HepG2 (cell line): ENCODE measurements around the gene COL5A1.

Source experiments
- BCL6 ChIP-seq: IDR thresholded peaks from 2 replicates; pipeline ENCODE4 v1.6.1; 2016; ENCODE audit warnings: missing genetic modification reagents, missing compliant biosample characterization
- CENPBD1 ChIP-seq: sonication (generic); formaldehyde crosslinking; IDR thresholded peaks from 2 replicates; pipeline ENCODE4 v1.8.0; 2022; ENCODE audit warnings: missing genetic modification reagents, low read depth, mild to moderate bottlenecking, borderline replicate concordance
- MAFF ChIP-seq: IDR thresholded peaks from 2 replicates; pipeline ENCODE4 v1.6.1; 2011; ENCODE audit warnings: low read depth, low read length, improper control_type of control experiment
- SETDB1 ChIP-seq: sonication (generic); formaldehyde crosslinking; IDR thresholded peaks from 2 replicates; pipeline ENCODE4 v1.5.1; 2020; ENCODE audit warnings: missing genetic modification reagents, mild to moderate bottlenecking, borderline replicate concordance
- SP1 ChIP-seq, 2 experiments: fragments of 450-650 bp in 1 of 2; sonication (generic) in 1 of 2; formaldehyde crosslinking in 1 of 2; IDR thresholded peaks; 2 replicates each; pipeline versions ENCODE4 v1.4.0 to v1.6.1; 2016 to 2020; ENCODE audit warnings: missing genetic modification reagents in 1 of 2
- SRSF9 ChIP-seq: fragments of 200-400 bp; formaldehyde crosslinking; IDR thresholded peaks from 2 replicates; pipeline ENCODE4 v1.6.1; 2018; ENCODE audit warnings: borderline replicate concordance, mild to moderate bottlenecking, low read depth, low read length; ENCODE audit not compliant: insufficient read depth, poor library complexity, severe bottlenecking
- ZBTB40 ChIP-seq, 2 experiments: fragments of 450-650 bp in 1 of 2; sonication (generic) in 1 of 2; formaldehyde crosslinking in 1 of 2; IDR thresholded peaks; 2 replicates each; pipeline versions ENCODE4 v1.6.1 to v1.8.0; 2016 to 2022; ENCODE audit warnings: antibody characterized with exemption in 1 of 2, mild to moderate bottlenecking in 1 of 2, missing genetic modification reagents in 1 of 2
- ZNF274 ChIP-seq: sonication (generic); formaldehyde crosslinking; IDR thresholded peaks from 2 replicates; pipeline ENCODE4 v1.5.1; 2020; ENCODE audit warnings: mild to moderate bottlenecking, missing genetic modification reagents
- TF ChIP-seq, protein P1 (sequence below): IDR thresholded peaks from 2 replicates; pipeline ENCODE4 v1.6.1; 2016; ENCODE audit warnings: low read depth, missing genetic modification reagents, missing compliant biosample characterization
- TF ChIP-seq, protein P2 (sequence below): IDR thresholded peaks from 2 replicates; pipeline ENCODE4 v1.6.1; 2016; ENCODE audit warnings: missing compliant biosample characterization, missing genetic modification reagents, borderline replicate concordance
- TF ChIP-seq, protein P3 (sequence below): sonication (generic); formaldehyde crosslinking; IDR thresholded peaks from 2 replicates; pipeline ENCODE4 v1.4.0; 2020; ENCODE audit warnings: mild to moderate bottlenecking, missing genetic modification reagents
- TF ChIP-seq, protein P4 (sequence below): IDR thresholded peaks from 2 replicates; pipeline ENCODE4 v1.6.1; 2012; ENCODE audit warnings: inconsistent platforms

- TF ChIP-seq SP1 (IDR thresholded peaks at IDR 0.05) (no peak), SP1 (CRISPR knock-in tag; IDR thresholded peaks at IDR 0.05) (no peak), ZNF274 (no peak), SETDB1 (CRISPR knock-in tag) (no peak), CENPBD1 (CRISPR knock-in tag) (no peak), BCL6 (no peak), SRSF9 (no peak), MAFF (no peak), ZBTB40 (IDR thresholded peaks at IDR 0.05) (no peak), ZBTB40 (CRISPR knock-in tag; IDR thresholded peaks at IDR 0.05) (no peak)
- TF ChIP-seq, protein P1, sequence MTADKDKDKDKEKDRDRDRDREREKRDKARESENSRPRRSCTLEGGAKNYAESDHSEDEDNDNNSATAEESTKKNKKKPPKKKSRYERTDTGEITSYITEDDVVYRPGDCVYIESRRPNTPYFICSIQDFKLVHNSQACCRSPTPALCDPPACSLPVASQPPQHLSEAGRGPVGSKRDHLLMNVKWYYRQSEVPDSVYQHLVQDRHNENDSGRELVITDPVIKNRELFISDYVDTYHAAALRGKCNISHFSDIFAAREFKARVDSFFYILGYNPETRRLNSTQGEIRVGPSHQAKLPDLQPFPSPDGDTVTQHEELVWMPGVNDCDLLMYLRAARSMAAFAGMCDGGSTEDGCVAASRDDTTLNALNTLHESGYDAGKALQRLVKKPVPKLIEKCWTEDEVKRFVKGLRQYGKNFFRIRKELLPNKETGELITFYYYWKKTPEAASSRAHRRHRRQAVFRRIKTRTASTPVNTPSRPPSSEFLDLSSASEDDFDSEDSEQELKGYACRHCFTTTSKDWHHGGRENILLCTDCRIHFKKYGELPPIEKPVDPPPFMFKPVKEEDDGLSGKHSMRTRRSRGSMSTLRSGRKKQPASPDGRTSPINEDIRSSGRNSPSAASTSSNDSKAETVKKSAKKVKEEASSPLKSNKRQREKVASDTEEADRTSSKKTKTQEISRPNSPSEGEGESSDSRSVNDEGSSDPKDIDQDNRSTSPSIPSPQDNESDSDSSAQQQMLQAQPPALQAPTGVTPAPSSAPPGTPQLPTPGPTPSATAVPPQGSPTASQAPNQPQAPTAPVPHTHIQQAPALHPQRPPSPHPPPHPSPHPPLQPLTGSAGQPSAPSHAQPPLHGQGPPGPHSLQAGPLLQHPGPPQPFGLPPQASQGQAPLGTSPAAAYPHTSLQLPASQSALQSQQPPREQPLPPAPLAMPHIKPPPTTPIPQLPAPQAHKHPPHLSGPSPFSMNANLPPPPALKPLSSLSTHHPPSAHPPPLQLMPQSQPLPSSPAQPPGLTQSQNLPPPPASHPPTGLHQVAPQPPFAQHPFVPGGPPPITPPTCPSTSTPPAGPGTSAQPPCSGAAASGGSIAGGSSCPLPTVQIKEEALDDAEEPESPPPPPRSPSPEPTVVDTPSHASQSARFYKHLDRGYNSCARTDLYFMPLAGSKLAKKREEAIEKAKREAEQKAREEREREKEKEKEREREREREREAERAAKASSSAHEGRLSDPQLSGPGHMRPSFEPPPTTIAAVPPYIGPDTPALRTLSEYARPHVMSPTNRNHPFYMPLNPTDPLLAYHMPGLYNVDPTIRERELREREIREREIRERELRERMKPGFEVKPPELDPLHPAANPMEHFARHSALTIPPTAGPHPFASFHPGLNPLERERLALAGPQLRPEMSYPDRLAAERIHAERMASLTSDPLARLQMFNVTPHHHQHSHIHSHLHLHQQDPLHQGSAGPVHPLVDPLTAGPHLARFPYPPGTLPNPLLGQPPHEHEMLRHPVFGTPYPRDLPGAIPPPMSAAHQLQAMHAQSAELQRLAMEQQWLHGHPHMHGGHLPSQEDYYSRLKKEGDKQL (CRISPR knock-in tag), result no peak
- TF ChIP-seq, protein P2, sequence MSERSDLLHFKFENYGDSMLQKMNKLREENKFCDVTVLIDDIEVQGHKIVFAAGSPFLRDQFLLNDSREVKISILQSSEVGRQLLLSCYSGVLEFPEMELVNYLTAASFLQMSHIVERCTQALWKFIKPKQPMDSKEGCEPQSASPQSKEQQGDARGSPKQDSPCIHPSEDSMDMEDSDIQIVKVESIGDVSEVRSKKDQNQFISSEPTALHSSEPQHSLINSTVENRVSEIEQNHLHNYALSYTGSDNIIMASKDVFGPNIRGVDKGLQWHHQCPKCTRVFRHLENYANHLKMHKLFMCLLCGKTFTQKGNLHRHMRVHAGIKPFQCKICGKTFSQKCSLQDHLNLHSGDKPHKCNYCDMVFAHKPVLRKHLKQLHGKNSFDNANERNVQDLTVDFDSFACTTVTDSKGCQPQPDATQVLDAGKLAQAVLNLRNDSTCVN (CRISPR knock-in tag), result no peak
- TF ChIP-seq, protein P3, sequence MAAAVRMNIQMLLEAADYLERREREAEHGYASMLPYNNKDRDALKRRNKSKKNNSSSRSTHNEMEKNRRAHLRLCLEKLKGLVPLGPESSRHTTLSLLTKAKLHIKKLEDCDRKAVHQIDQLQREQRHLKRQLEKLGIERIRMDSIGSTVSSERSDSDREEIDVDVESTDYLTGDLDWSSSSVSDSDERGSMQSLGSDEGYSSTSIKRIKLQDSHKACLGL (CRISPR knock-in tag), result no peak
- TF ChIP-seq, protein P4, sequence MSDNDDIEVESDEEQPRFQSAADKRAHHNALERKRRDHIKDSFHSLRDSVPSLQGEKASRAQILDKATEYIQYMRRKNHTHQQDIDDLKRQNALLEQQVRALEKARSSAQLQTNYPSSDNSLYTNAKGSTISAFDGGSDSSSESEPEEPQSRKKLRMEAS, result no peak
Measured at GRCh38 chr9:134890155-134890495, 248.5 kb downstream of the COL5A1 start.
